GM12801 (cell line): ENCODE measurements around the gene CLCNKA.

ENCODE experiments used
- TF ChIP-seq, protein P1 (sequence below): IDR thresholded peaks from one replicate; pipeline ENCODE4 v1.5.1; 2011; ENCODE audit warnings: control low read depth; ENCODE audit not compliant: insufficient read length; ENCODE audit errors: extremely low read depth

Gene CLCNKA

DNA sequence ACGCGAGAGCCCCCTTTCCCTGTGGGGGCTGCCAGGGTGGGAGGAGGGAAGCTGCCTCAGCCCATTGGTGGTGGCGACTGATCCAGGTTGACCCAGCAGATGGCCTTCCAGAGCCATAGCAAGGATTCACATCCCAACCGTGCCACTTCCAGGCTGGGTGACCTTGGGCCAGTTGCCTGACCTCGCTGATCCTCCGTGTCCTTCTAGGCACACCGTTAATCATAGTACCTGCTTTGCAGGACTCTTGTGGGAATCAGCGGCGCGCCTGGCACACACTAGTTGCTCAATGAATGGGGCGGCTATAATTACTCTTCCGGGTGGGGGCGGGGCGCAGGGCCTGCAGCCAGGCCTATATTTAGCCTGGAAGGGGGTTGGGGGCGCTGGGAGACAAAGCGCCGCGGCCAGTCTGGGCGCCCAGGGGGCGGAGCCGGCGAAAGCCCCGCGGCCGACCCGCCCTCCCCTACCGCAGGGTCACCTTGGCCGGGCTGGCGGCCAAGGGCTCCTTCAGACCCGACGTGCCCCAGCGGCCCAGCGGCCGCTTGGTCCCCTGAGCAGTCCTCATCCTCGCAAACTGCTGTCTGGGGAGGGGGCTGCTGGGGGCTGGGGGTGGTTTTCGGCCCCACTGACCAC lies 9.1 kb upstream of the CLCNKA start:
- TF ChIP-seq, protein P1, sequence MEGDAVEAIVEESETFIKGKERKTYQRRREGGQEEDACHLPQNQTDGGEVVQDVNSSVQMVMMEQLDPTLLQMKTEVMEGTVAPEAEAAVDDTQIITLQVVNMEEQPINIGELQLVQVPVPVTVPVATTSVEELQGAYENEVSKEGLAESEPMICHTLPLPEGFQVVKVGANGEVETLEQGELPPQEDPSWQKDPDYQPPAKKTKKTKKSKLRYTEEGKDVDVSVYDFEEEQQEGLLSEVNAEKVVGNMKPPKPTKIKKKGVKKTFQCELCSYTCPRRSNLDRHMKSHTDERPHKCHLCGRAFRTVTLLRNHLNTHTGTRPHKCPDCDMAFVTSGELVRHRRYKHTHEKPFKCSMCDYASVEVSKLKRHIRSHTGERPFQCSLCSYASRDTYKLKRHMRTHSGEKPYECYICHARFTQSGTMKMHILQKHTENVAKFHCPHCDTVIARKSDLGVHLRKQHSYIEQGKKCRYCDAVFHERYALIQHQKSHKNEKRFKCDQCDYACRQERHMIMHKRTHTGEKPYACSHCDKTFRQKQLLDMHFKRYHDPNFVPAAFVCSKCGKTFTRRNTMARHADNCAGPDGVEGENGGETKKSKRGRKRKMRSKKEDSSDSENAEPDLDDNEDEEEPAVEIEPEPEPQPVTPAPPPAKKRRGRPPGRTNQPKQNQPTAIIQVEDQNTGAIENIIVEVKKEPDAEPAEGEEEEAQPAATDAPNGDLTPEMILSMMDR, result no peak

DNA sequence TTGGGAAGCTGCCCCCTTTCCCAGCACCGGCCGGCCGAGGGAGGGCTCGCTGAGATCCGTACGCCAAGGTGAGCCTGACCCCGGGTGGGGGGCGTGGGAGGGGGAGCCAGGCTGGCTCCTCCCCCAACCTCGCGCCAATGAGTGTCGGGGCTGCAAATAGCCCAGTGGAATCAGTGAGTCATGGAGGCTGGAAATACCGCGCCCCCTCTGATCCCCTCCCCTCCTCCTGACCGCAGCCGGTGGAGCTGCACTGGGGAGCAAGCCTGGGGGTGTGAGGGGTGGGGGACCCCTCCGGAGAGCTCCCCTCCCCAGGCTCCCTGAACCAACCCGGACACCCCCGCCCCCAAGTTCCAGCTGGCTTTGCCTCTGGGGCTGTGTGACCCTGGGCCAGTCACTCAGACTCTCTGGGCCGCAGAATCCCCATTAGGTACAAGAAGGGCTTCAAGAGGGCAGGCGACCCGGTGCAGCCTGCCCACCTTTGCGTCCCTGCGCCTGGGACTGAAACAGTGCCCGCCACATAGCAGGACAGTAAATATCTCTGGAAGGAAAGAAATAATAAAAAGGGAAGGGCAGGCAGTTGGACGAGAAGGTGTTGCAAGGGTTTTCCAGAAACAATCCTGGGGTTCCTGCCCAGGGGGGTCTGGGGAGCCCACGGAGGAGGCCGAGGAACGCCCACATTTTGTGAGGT lies 8.5 kb upstream of the CLCNKA start:
- TF ChIP-seq, protein P1, result no peak

DNA sequence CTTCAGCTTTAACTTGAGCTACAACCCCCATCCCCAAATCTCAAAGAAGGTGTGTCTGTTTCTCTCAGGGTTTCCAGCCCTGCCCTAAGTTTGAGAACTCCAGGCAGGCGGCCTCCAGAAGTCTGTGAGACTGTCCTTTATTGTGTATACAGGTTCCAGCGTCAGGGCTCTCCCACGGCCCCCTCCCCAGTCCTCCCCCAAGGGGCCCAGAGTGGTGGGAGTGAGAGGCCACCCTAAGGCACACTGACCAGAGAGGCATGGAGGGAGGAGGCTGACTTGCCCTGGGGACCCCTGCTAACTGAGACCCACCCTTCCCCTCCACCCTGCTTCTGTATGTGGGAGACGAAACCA lies 8.0 kb upstream of the CLCNKA start:
- TF ChIP-seq, protein P1, result no peak

DNA sequence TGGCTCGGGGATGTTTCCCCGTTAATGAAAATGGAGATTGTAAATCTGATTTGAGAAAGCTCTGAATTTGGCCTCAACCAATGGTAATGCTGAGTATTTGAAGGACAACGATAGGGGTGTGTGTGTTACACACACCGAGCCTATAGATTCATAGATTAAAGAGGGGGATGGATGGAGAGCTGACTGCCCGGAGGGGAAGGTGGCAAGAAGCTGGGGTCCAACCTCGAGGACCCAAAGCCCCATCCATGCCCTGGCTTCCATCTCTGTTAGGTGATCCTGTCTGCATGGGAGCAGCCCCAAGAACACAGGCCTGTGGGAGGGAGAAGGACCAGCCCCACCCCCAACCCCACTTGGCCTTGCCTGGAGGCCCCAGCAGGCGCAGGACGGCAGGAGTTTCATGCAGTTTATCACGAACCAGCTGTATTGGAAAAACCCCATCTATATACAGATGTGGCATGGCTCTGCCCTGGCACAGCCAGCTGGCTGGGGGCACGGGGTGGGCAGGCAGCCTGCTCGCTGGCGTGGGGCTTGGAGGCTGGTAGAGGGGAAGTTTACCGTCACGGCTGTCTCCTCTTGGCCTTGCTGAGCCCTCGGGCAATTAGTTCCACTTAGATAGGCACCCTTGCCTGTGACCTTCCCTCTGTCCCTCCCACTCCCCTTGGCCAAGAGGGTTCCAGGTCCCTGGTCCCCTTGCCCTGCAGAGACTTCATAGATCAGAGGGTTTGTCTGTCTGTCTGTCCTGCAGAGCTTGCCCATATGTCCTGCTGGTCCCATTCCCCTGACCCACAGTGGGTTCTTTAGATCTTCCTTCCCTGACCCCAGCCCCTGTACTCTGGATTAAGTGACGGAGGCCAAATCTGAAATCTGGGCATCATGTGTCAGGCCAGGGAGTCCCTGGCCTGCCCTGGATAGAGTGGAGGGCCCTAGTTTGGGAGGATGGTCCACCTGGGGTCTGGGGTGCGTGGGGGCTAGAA lies 7.0 kb upstream of the CLCNKA start:
- TF ChIP-seq, protein P1, result no peak

DNA sequence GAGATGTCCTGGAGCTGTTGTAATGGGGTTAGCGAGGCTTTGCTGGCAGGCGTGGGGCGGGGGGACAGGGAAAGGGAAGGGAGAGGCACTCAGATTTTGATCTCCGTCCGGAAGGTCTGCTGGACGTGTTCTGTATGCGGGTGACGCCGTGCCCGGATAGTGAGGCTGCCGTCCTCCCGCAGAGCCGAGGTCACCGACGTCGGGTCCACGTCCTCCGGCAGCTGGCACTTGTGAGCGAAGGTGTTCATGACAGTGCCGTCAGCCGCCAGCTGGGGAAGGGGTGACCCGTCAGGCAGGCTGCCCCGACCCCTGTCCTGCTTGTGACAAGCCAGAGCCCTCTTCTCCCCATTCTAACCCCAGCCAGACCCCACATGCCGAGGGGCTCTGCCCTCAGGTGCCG lies 6.3 kb upstream of the CLCNKA start:
- TF ChIP-seq, protein P1, result no peak

DNA sequence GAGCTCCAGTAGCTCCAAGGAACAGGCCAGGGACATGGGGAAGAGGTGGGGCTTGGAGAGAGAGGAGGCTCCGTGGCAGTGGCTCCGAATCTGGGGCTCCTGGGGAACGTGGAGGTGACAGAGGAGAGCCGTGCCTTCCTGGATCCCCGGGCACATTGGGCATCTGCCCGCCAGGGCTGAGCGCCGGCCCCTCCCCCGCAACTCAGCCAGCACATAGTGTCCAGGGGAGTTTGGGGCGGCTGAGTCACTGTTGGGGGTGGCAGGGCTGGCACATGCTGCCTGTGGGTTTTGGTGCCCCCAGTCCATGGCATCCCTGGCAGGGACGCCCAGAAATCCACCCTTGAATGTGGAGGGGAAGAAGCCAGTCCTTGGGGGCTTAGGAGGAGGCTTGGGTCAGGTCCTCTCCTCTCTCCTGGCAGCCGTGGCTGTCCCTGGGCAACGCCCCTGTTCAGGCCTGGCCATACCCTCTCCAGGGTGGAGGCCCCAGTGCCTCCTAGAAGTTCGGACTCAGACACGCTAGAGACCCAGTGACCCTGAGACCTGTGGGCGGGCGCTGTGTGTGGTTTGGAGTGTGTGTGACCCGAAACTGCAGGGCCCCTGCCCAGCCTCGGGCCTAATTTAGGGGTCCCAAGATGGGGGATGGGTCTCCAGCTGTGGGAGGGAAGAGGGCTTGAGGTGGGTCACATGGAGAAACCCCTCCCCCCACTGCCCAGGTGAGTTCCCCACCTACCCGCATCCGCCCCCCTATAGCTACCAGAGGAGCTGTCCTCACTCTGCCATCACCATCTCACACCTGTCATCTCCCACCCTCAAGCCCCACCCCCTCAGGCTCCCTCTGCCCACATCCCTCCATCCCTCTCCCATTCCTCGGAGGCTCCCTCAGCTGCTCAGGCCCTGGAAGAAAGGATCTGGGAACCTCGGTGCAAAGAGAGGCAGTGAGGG lies 5.6 kb upstream of the CLCNKA start:
- TF ChIP-seq, protein P1, result no peak
